Kidney (tissue), 14 donors: ENCODE data around the gene PARP14. TPM values are rescaled to one million over a fixed set of nuclear protein-coding genes. Genes with fewer than 3 reads are reported as not detected.
A peak's percentile ranks its signal among the peaks of the same experiment; 100 is the strongest.
"Not testable (repeated sequence)": the region's sequence is repeated elsewhere in the genome, so short reads cannot be mapped to it uniquely, and the experiment has no call there.

Source experiments
- DNase-seq, 5 donors: peaks; one replicate each; pipeline ENCODE4 v3.0.0-alpha.2; 2013 to 2020
- FAIRE-seq: peaks from 2 replicates; lab custom pipeline; 2012; peaks lifted over from hg19 to GRCh38; lab: Jason Lieb, UNC
- H3K27ac ChIP-seq, 2 donors: one replicate each; pipeline ENCODE4 v1.7.0; 2013; ENCODE audit warnings: low read depth in 2 of 2, low read length in 2 of 2, inconsistent platforms in 1 of 2
- H3K27me3 ChIP-seq: one replicate; pipeline ENCODE4 v1.7.1; 2013; ENCODE audit warnings: low read length, inconsistent platforms; ENCODE audit not compliant: control insufficient read depth, insufficient read depth
- H3K36me3 ChIP-seq, 3 donors: one replicate each; pipeline versions ENCODE4 v1.7.0 to v1.7.1; 2013; ENCODE audit warnings: low read length in 3 of 3, control low read depth in 1 of 3, inconsistent platforms in 1 of 3; ENCODE audit not compliant: insufficient read depth in 3 of 3, control insufficient read depth in 2 of 3
- H3K4me1 ChIP-seq, 3 donors: one replicate each; pipeline versions ENCODE4 v1.7.0 to v1.7.1; 2013; ENCODE audit warnings: low read length in 3 of 3, inconsistent platforms in 1 of 3, low read depth in 1 of 3; ENCODE audit not compliant: control insufficient read depth in 2 of 3, insufficient read depth in 2 of 3
- H3K4me3 ChIP-seq, 3 donors: one replicate each; pipeline versions ENCODE4 v1.7.0 to v1.8.1; 2013; ENCODE audit warnings: low read length in 3 of 3, control low read depth in 1 of 3, inconsistent platforms in 1 of 3
- H3K9ac ChIP-seq, 3 donors: one replicate each; pipeline versions ENCODE4 v1.7.0 to v1.7.1; 2013; ENCODE audit warnings: low read length in 3 of 3, control low read depth in 1 of 3, inconsistent platforms in 1 of 3
- H3K9me3 ChIP-seq, 3 donors: one replicate each; pipeline versions ENCODE4 v1.7.0 to v1.7.1; 2013; ENCODE audit warnings: low read length in 3 of 3, control low read depth in 1 of 3, inconsistent platforms in 1 of 3; ENCODE audit not compliant: control insufficient read depth in 2 of 3, insufficient read depth in 1 of 3
- CTCF ChIP-seq: IDR thresholded peaks from 3 replicates; pipeline ENCODE4 v1.5.1; 2012; ENCODE audit warnings: mild to moderate bottlenecking, moderate library complexity, borderline replicate concordance; ENCODE audit not compliant: insufficient read depth; ENCODE audit errors: extremely low read depth
- intact Hi-C: fragments of 100-400 bp; cut with DNase I; formaldehyde crosslinking; loops from one replicate; pipeline ENCODE4 v1.11.1; 2022
- polyA plus RNA-seq: library from polyadenylated mRNA; stranded (reverse); fragments of 350-450 nt; fragmentation: Illumina TruSeq; extraction: RNeasy Lipid Tissue Mini Kit (QIAGEN cat#74804); gene quantifications from one replicate; pipeline ENCODE4 v1.2.3, GENCODE V29; 2014; ENCODE audit warnings: low read depth, low replicate concordance; ENCODE audit not compliant: insufficient read depth
- total RNA-seq: library from RNA; stranded (reverse); fragmentation: NEBNext Ultra II Directional; extraction: Animal tissue kit (Norgen Biotek cat#: 25700); gene quantifications from one replicate; pipeline ENCODE4 v1.2.1, GENCODE V29; 2021
- donor health status: control.
- donor health status: control.
- donor health status: control.
- donor health status: control.
- donor health status: control.
- donor health status: DM: yes; HTN: yes; CAD: no.
- donor health status: Normal renal cell carcinoma (clear cell type).

The PARP14 gene
- total and polyA plus RNA-seq, 2 donors from 2014 or later = 14.9 to 64.0 TPM

GRCh38 chr3:122681284-122681973 lies 790 bp downstream of the PARP14 start:
- Histone ChIP-seq H3K36me3 (no peaks in the 10 kb centered on the region), H3K9ac (peak overlapping the region; percentile 33 to 89 (median 68)), H3K9me3 (no peaks in the 10 kb centered on the region), H3K27me3 (no peaks in the 10 kb centered on the region), H3K4me3 (peak overlapping the region; percentile 64 to 92 (median 85)), H3K4me1 (peaks cover 0 to 14% (median 0%) of the 10 kb centered on the region in 3 donors), H3K27ac (peak overlapping the region; percentile 71 to 94)
- no peak for FAIRE-seq
- no peak for TF ChIP-seq CTCF
- DNase-seq = no peak
- intact Hi-C loops = loop anchor here (10.0 kb wide), 1 partner anchor 287 kb away; no protein-coding TSS in a partner anchor

GRCh38 chr3:122681974-122682409 lies 1.4 kb downstream of the PARP14 start:
- peaks cover 0 to under 1% (median 0%) of the 10 kb centered on the region in 3 donors for H3K36me3 ChIP-seq
- intact Hi-C loops = loop anchor here (10.0 kb wide), 1 partner anchor 287 kb away; no protein-coding TSS in a partner anchor
- no peak for TF ChIP-seq CTCF
- peak overlapping the region; percentile 3 to 33 for H3K27ac ChIP-seq
- peaks cover 0 to 14% (median 0%) of the 10 kb centered on the region in 3 donors for H3K4me1 ChIP-seq
- H3K4me3 ChIP-seq = peak overlapping the region in 2 of 3 donors; percentile 85 to 92
- FAIRE-seq (no peak), DNase-seq (no peak)
- H3K9ac ChIP-seq = peak overlapping the region in 2 of 3 donors; percentile 27 to 89
- H3K27me3 ChIP-seq = no peaks in the 10 kb centered on the region
- no peaks in the 10 kb centered on the region for H3K9me3 ChIP-seq

- not testable (repeated sequence) for FAIRE-seq, H3K36me3 ChIP-seq, DNase-seq, H3K4me3 ChIP-seq, H3K27ac ChIP-seq, H3K27me3 ChIP-seq, H3K9ac ChIP-seq, H3K9me3 ChIP-seq
- intact Hi-C loops = loop anchor here (10.0 kb wide), 1 partner anchor 288 kb away; no protein-coding TSS in a partner anchor
- H3K4me1 ChIP-seq = peaks cover 0 to 14% (median 0%) of the 10 kb centered on the region in 3 donors
Measured at GRCh38 chr3:122682778-122683411, 2.3 kb downstream of the PARP14 start.

- FAIRE-seq = no peak
- Histone ChIP-seq H3K9ac (no peak overlapping the region), H3K36me3 (peaks cover 0 to 17% (median 4%) of the 10 kb centered on the region in 3 donors), H3K27ac (no peak overlapping the region), H3K9me3 (no peaks in the 10 kb centered on the region), H3K4me1 (no peaks in the 10 kb centered on the region), H3K4me3 (no peak overlapping the region), H3K27me3 (no peaks in the 10 kb centered on the region)
- intact Hi-C loops = loop anchor here (10.0 kb wide), 1 partner anchor 292 kb away; no protein-coding TSS in a partner anchor
- DNase-seq = no peak
- no peak for TF ChIP-seq CTCF
Measured at GRCh38 chr3:122687298-122687697, 6.7 kb downstream of the PARP14 start.
